K562 (cell line): ENCODE results near the gene ORAI3. TPM values are rescaled to one million over a fixed set of nuclear protein-coding genes. Genes with fewer than 3 reads are reported as not detected.

ENCODE experiments used
- ATAC-seq: fragments of 200-7000 bp; cut with Tn5 transposase; 3 replicates; pipeline ENCODE4 v1.9.1; 2020; ENCODE audit warnings: moderate library complexity
- BruUV-seq: library from RNA; stranded (reverse); fragments of 400-500 nt; replicated peaks from 2 replicates; lab custom pipeline; 2021; lab: Mats Ljungman, UMichigan
- CTCF ChIA-PET: fragments of 300-600 bp; formaldehyde crosslinking; extraction: SDS; loops from one replicate; lab custom pipeline; 2021; ENCODE audit warnings: low intra/inter-chr PET ratio; lab: Yijun Ruan, JAX
- POLR2A ChIA-PET: fragments of 300-600, 350-650 bp; sonication (Branson Sonifier 250); formaldehyde crosslinking; extraction: SDS; loops from one replicate; lab custom pipeline; 2021; ENCODE audit warnings: antibody characterized with exemption, inconsistent platforms; lab: Yijun Ruan, JAX
- DNase-seq, 4 experiments: peaks; one replicate each; pipeline versions ENCODE4 v3.0.0 to v3.0.0-alpha.2; 2011 to 2018; ENCODE audit warnings: low spot score in 3 of 4, mixed read lengths in 3 of 4; ENCODE audit errors: extremely low read depth in 1 of 4
- FAIRE-seq: peaks from 2 replicates; lab custom pipeline; 2011; peaks lifted over from hg19 to GRCh38; lab: Jason Lieb, UNC
- H2AFZ ChIP-seq: 2 replicates; pipeline ENCODE4 v1.6.0; 2011; ENCODE audit warnings: low read depth, low read length, control low read depth, inconsistent platforms
- H3K27ac ChIP-seq: fragments of 200-600 bp; 3 replicates; pipeline ENCODE4 v1.8.0; 2011; ENCODE audit warnings: low read depth, mild to moderate bottlenecking, control low read depth, inconsistent platforms, low read length, moderate library complexity, mixed read lengths; ENCODE audit errors: extremely low read depth
- H3K27me3 ChIP-seq, 2 experiments: fragments of 300-600 bp in 1 of 2; 2 replicates in 1 of 2; 3 replicates in 1 of 2; pipeline versions ENCODE4 v1.6.0 to v1.8.0; 2011; ENCODE audit warnings: inconsistent platforms in 2 of 2, low read length in 2 of 2, mild to moderate bottlenecking in 1 of 2, mixed read lengths in 1 of 2, moderate library complexity in 1 of 2; ENCODE audit not compliant: control insufficient read depth in 2 of 2, insufficient read depth in 2 of 2
- H3K36me3 ChIP-seq: fragments of 300-600 bp; 3 replicates; pipeline ENCODE4 v1.8.0; 2011; ENCODE audit warnings: mild to moderate bottlenecking, low read length, inconsistent platforms; ENCODE audit not compliant: control insufficient read depth, insufficient read depth
- H3K4me1 ChIP-seq, 2 experiments: fragments of 200-600 bp in 1 of 2; replicated peaks in 1 of 2; 2 replicates in 1 of 2; 3 replicates in 1 of 2; pipeline versions ENCODE4 v1.5.1 to v1.8.0; 2011; ENCODE audit warnings: inconsistent platforms in 2 of 2, low read length in 2 of 2, mild to moderate bottlenecking in 1 of 2, mixed read lengths in 1 of 2, moderate library complexity in 1 of 2; ENCODE audit not compliant: control insufficient read depth in 2 of 2, insufficient read depth in 2 of 2
- H3K4me2 ChIP-seq: 2 replicates; pipeline ENCODE4 v1.6.1; 2011; ENCODE audit warnings: low read length, control low read depth, inconsistent platforms, mixed read lengths; ENCODE audit not compliant: insufficient read depth
- H3K4me3 ChIP-seq: fragments of 200-600 bp; sonication (generic), shearing (Covaris generic); 2 replicates; pipeline ENCODE4 v1.5.1; 2016; ENCODE audit warnings: control low read depth, inconsistent platforms
- H3K79me2 ChIP-seq: fragments of 200-600 bp; 3 replicates; pipeline ENCODE4 v1.8.0; 2011; ENCODE audit warnings: low read length, inconsistent platforms; ENCODE audit not compliant: control insufficient read depth, insufficient read depth
- H3K9ac ChIP-seq, 2 experiments: 2 replicates each; pipeline versions ENCODE4 v1.6.0 to v1.6.1; 2011; ENCODE audit warnings: low read depth in 2 of 2, low read length in 2 of 2, control low read depth in 1 of 2, inconsistent platforms in 1 of 2, mild to moderate bottlenecking in 1 of 2, mixed read lengths in 1 of 2; ENCODE audit not compliant: insufficient read depth in 1 of 2
- H3K9me1 ChIP-seq: one replicate; pipeline ENCODE4 v1.6.0; 2011; ENCODE audit warnings: inconsistent platforms, mild to moderate bottlenecking, low read length, moderate library complexity; ENCODE audit not compliant: control insufficient read depth, insufficient read depth
- H3K9me3 ChIP-seq: replicated peaks from 2 replicates; pipeline ENCODE4 v1.5.1; 2011; ENCODE audit warnings: low read depth, low read length, inconsistent platforms; ENCODE audit not compliant: control insufficient read depth, insufficient read depth
- H4K20me1 ChIP-seq: replicated peaks from 2 replicates; pipeline ENCODE4 v1.6.1; 2011; ENCODE audit warnings: low read length, inconsistent platforms, mixed read lengths; ENCODE audit not compliant: control insufficient read depth, insufficient read depth
- ESRRA ChIP-seq: fragments of 450-650 bp; IDR thresholded peaks from 2 replicates; pipeline ENCODE4 v1.6.1; 2014; ENCODE audit warnings: low read depth, mild to moderate bottlenecking, moderate library complexity, borderline replicate concordance
- RERE ChIP-seq: sonication (generic); formaldehyde crosslinking; IDR thresholded peaks from 2 replicates; pipeline ENCODE4 v1.8.0; 2023; ENCODE audit warnings: missing genetic modification reagents, mild to moderate bottlenecking, borderline replicate concordance
- ZBTB33 ChIP-seq: sonication (generic); formaldehyde crosslinking; IDR thresholded peaks from 2 replicates; pipeline ENCODE4 v1.8.1; 2023; ENCODE audit warnings: mild to moderate bottlenecking, missing genetic modification reagents
- WGBS: fragments of 100-300 bp; shearing (Covaris generic); methylation state at CpG from one replicate; pipeline ENCODE4 v1.1.6; 2016; ENCODE audit warnings: low coverage, mixed read lengths; ENCODE audit not compliant: insufficient coverage; ENCODE audit errors: missing lambda C conversion rate; 5-methylcytosine and 5-hydroxymethylcytosine counted together
- in situ Hi-C: fragments of 300-500 bp; cut with MboI; formaldehyde crosslinking; loops from 4 replicates; pipeline ENCODE4 v1.15.0; 2018; ENCODE audit warnings: inconsistent platforms, mixed read lengths
- intact Hi-C: fragments of 100-400 bp; cut with micrococcal nuclease; formaldehyde crosslinking; loops from 2 replicates; pipeline ENCODE4 v1.14.2; 2022
- polyA plus RNA-seq, 8 experiments: library from polyadenylated mRNA; depleted of rRNA in 4 of 8; stranded (reverse) in 5 of 8; unstranded in 3 of 8; fragments of >200 nt; fragmentation: Nextera tagmentation in 2 of 8; fragmentation: Illumina TruSeq in 1 of 8; extraction: Ambion mirVana in 2 of 8; extraction: Trizol in 1 of 8; gene quantifications; 2 replicates each; pipeline versions ENCODE4 v1.2.1 to v1.2.3, GENCODE V29; 2011 to 2014; ENCODE audit warnings: inconsistent platforms in 1 of 8, missing spikeins in 1 of 8
- total RNA-seq, 7 experiments: library from RNA; depleted of rRNA in 6 of 7; stranded (reverse); fragments of >200 nt in 6 of 7; fragmentation: Illumina TruSeq in 2 of 7; extraction: Trizol in 2 of 7; gene quantifications; 2 replicates each; pipeline versions ENCODE4 v1.2.1 to v1.2.3, GENCODE V29; 2011 to 2021; ENCODE audit warnings: low replicate concordance in 1 of 7

ORAI3 gene
- total and polyA plus RNA-seq, 9 of the 15 experiments (the other 6 are each of a cell fraction or from before 2014, with no cell fraction given), result 4.9 to 23.3 (median 14.1) TPM

GRCh38 chr16:30926937-30927788 lies 21.7 kb upstream of the ORAI3 start:
- peaks cover 3% of the 10 kb centered on the region for H3K9me1 ChIP-seq
- H3K79me2 ChIP-seq, result peaks cover 13% of the 10 kb centered on the region
- peaks cover 3% of the 10 kb centered on the region; the same call in 1 of the 2 replicates for H4K20me1 ChIP-seq
- no peak for ATAC-seq
- ChIA-PET CTCF (no interaction called here), POLR2A (interaction anchor here (0.6 to 1.3 kb wide), 6 partner anchors 8 to 253 kb away, joined by 3 to 4 read pairs (median 3); partner anchors contain the start of gene FUS)
- intact Hi-C loops, result no loop called here
- H3K9ac ChIP-seq, result peak overlapping the region in 1 of 2 experiments; percentile 54; a peak in 2 of 4 replicates
- H3K27ac ChIP-seq, result peak overlapping the region; percentile 16; the same call in 2 of the 3 replicates
- in situ Hi-C loops, result no loop called here
- peaks cover 0 to 49% of the 10 kb centered on the region in 2 experiments; a peak in 3 of 5 replicates for H3K4me1 ChIP-seq
- no peaks in the 10 kb centered on the region for H3K9me3 ChIP-seq
- no peak overlapping the region for H3K4me2 ChIP-seq
- H3K4me3 ChIP-seq, result no peak overlapping the region
- 76% methylated on average over 14 of the region's 22 CpGs for WGBS
- no peak for DNase-seq
- H3K36me3 ChIP-seq, result peaks cover 56% of the 10 kb centered on the region; the same call in 2 of the 3 replicates
- H3K27me3 ChIP-seq, result no peaks in the 10 kb centered on the region; a peak in 1 of 5 replicates
- FAIRE-seq, result no peak
- no peak overlapping the region for H2AFZ ChIP-seq
- no peak for TF ChIP-seq RERE (CRISPR knock-in tag)
- TF ChIP-seq ESRRA, result peak; percentile 69
- peak; percentile 82; the same call in 1 of the 2 replicates for TF ChIP-seq ZBTB33 (CRISPR knock-in tag)
- no TSS peak for BruUV-seq
